Uterus (tissue), 4 donors: ENCODE data around the gene PKP4. TPM values are rescaled to one million over a fixed set of nuclear protein-coding genes. Genes with fewer than 3 reads are reported as not detected.

Experiments
- DNase-seq, 2 donors: peaks; one replicate each; pipeline ENCODE4 v3.0.0-alpha.2; 2019 to 2020
- H3K27ac ChIP-seq, 2 donors: fragments of 200-600 bp; sonication (generic); 1 replicate in 1 of 2; 2 replicates in 1 of 2; pipeline ENCODE4 v1.5.1; 2016 to 2018
- H3K27me3 ChIP-seq, 2 donors: fragments of 200-600 bp; sonication (generic); one replicate each; pipeline ENCODE4 v1.5.1; 2018 to 2019; ENCODE audit warnings: control low read depth in 1 of 2
- H3K36me3 ChIP-seq, 2 donors: fragments of 200-600 bp; sonication (generic); one replicate each; pipeline ENCODE4 v1.5.1; 2019; ENCODE audit warnings: control low read depth in 1 of 2
- H3K4me1 ChIP-seq, 2 donors: fragments of 200-600 bp; sonication (generic); one replicate each; pipeline ENCODE4 v1.5.1; 2018 to 2019; ENCODE audit warnings: control low read depth in 1 of 2
- H3K4me3 ChIP-seq, 2 donors: fragments of 200-600 bp; sonication (generic); 1 replicate in 1 of 2; 2 replicates in 1 of 2; pipeline ENCODE4 v1.5.1; 2018 to 2019; ENCODE audit warnings: mild to moderate bottlenecking in 1 of 2
- H3K9me3 ChIP-seq, 2 donors: fragments of 200-600 bp; sonication (generic); one replicate each; pipeline ENCODE4 v1.5.1; 2019; ENCODE audit warnings: control low read depth in 1 of 2
- CTCF ChIP-seq, 4 experiments: fragments of 200-600 bp in 2 of 4; fragments of 450-650 bp in 2 of 4; sonication (generic) in 2 of 4; IDR thresholded peaks; one replicate each; pipeline ENCODE4 v1.5.1; 2016 to 2019; ENCODE audit warnings: antibody characterized with exemption in 4 of 4, mild to moderate bottlenecking in 2 of 4, moderate library complexity in 1 of 4
- POLR2A ChIP-seq, 2 donors: fragments of 450-650 bp; IDR thresholded peaks; one replicate each; pipeline ENCODE4 v1.6.1; 2016; ENCODE audit warnings: antibody characterized with exemption in 2 of 2, mild to moderate bottlenecking in 1 of 2, moderate library complexity in 1 of 2
- intact Hi-C: fragments of 100-400 bp; cut with DNase I; formaldehyde crosslinking; loops from one replicate; pipeline ENCODE4 v1.15.1; 2023; ENCODE audit warnings: low total_unique reads
- total RNA-seq, 4 donors: library from RNA; depleted of rRNA in 3 of 4; stranded (reverse); fragments of >200 nt in 3 of 4; gene quantifications; one replicate each; pipeline versions ENCODE4 v1.1.0 to v1.2.4, GENCODE V29; 2014 to 2023
- donor health status: DM: yes; HTN: yes; CAD: no.

PKP4 gene
- total RNA-seq, 4 donors from 2014 or later: 35.6 to 122 (median 60.6) TPM

GRCh38 chr2:158722266-158723105 is 265.7 kb downstream of the PKP4 start:
- no peaks in the 10 kb centered on the region for H3K9me3 ChIP-seq
- H3K36me3 ChIP-seq: no peaks in the 10 kb centered on the region
- no peaks in the 10 kb centered on the region for H3K27me3 ChIP-seq
- H3K27ac ChIP-seq: no peak overlapping the region
- TF ChIP-seq CTCF (IDR thresholded peaks at IDR 0.05): no peak
- TF ChIP-seq POLR2A (IDR thresholded peaks at IDR 0.05): no peak
- intact Hi-C loops: no loop called here
- no peaks in the 10 kb centered on the region for H3K4me1 ChIP-seq
- no peak for DNase-seq
- no peak overlapping the region for H3K4me3 ChIP-seq

GRCh38 chr2:158723181-158723838 is 266.6 kb downstream of the PKP4 start:
- intact Hi-C loops: no loop called here
- no peak for DNase-seq
- no peak for TF ChIP-seq POLR2A (IDR thresholded peaks at IDR 0.05)
- no peak for TF ChIP-seq CTCF (IDR thresholded peaks at IDR 0.05)
- Histone ChIP-seq H3K9me3 (no peaks in the 10 kb centered on the region), H3K27ac (no peak overlapping the region), H3K4me3 (no peak overlapping the region), H3K36me3 (no peaks in the 10 kb centered on the region), H3K4me1 (no peaks in the 10 kb centered on the region), H3K27me3 (no peaks in the 10 kb centered on the region)

GRCh38 chr2:158723921-158724802 is 267.4 kb downstream of the PKP4 start:
- TF ChIP-seq POLR2A (IDR thresholded peaks at IDR 0.05) (no peak), CTCF (IDR thresholded peaks at IDR 0.05) (no peak)
- H3K27me3 ChIP-seq: no peaks in the 10 kb centered on the region
- H3K9me3 ChIP-seq: no peaks in the 10 kb centered on the region
- H3K4me3 ChIP-seq: no peak overlapping the region
- H3K4me1 ChIP-seq: no peaks in the 10 kb centered on the region
- no peak overlapping the region for H3K27ac ChIP-seq
- intact Hi-C loops: no loop called here
- H3K36me3 ChIP-seq: no peaks in the 10 kb centered on the region
- DNase-seq: no peak

- H3K27ac ChIP-seq: no peak overlapping the region
- intact Hi-C loops: no loop called here
- no peaks in the 10 kb centered on the region for H3K4me1 ChIP-seq
- H3K36me3 ChIP-seq: no peaks in the 10 kb centered on the region
- H3K4me3 ChIP-seq: no peak overlapping the region
- no peak for DNase-seq
- H3K9me3 ChIP-seq: no peaks in the 10 kb centered on the region
- TF ChIP-seq CTCF (IDR thresholded peaks at IDR 0.05) (no peak), POLR2A (IDR thresholded peaks at IDR 0.05) (no peak)
- no peaks in the 10 kb centered on the region for H3K27me3 ChIP-seq
Measured at GRCh38 chr2:158724803-158725381, 268.1 kb downstream of the PKP4 start.
